ENCODE results near the gene TYRO3. TPM values are rescaled to one million over a fixed set of nuclear protein-coding genes. Genes with fewer than 3 reads are reported as not detected.

Gene TYRO3
- total RNA-seq, 2 experiments from 2014 or later = 0.48 TPM; not detected in 1

DNA sequence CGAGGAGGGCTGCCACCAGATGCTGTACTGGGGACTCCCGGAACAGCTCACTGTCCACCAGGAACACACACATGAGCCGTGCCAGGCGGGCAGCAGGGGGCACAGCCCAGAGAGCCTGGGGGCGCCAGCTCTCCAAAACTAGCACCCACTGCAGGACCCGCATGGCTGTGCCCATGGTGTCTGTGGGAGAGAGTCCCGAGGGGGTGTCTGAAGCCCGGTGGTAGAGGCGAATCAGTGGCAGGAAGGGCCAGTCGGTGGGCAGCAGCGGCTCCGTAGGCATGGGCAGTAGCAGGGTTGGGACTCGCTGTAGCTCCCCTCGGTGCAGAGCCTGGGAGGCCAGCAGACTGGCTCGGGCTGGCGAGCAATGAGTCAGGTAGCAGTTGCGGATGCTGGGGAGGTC lies 38.4 kb upstream of the TYRO3 start:
- Histone ChIP-seq H3K4me1 (ENCODE audit: insufficient read depth, low read length, poor library complexity, severe bottlenecking) (no peaks in the 10 kb centered on the region), H3K4me2 (ENCODE audit: low read length) (no peak overlapping the region), H3K79me2 (ENCODE audit: insufficient read depth, low read depth, low read length) (no peaks in the 10 kb centered on the region), H2AFZ (ENCODE audit: low read length) (no peak overlapping the region), H3K27ac (ENCODE audit: low read depth, low read length, poor library complexity, severe bottlenecking) (no peak overlapping the region), H4K20me1 (ENCODE audit: insufficient read depth, low read length) (no peaks in the 10 kb centered on the region), H3K9me2 (ENCODE audit: insufficient read depth, low read length) (no peaks in the 10 kb centered on the region), H3K36me3 (ENCODE audit: insufficient read depth, low read length) (peaks cover 3% of the 10 kb centered on the region; the same call in 1 of the 2 replicates), H3K9me3 (ENCODE audit: low read length) (no peaks in the 10 kb centered on the region), H3K4me3 (ENCODE audit: low read depth, low read length, poor library complexity, severe bottlenecking) (no peak overlapping the region)
- no TSS peak for BruUV-seq (replicated peaks)
- CTCF ChIA-PET (ENCODE audit: unreplicated experiment) = no interaction called here
- TF ChIP-seq EZH2phosphoT487 (IDR thresholded peaks at IDR 0.05; ENCODE audit: borderline replicate concordance, low read depth, low read length) = no peak
- TF ChIP-seq CTCF (conservative IDR thresholded peaks at IDR 0.05; ENCODE audit: low read length) = no peak
- POLR2A ChIA-PET = no interaction called here
- DNase-seq (ENCODE audit: low spot score) = no peak
- intact Hi-C loops (cut with micrococcal nuclease; ENCODE audit: unreplicated experiment) = no loop called here

DNA sequence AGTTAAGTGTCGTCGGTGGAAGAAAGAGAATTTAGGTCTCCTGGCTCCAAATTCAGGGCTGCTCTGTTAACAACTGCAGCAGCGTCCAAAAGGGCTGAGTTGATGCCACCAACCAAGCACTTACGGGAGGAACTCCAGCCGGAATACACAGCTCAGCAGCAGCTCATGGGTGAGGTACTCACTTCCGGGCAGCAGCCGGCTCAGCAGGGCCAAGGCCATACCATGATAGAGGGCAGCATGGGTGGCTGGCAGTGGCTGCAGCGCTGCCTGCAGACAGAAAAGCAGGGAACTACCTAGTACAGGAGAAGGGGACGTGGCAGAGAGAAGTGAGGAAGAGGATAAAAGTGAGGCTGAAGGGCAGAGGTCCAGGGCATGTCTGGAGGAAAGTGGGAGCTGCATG lies 37.4 kb upstream of the TYRO3 start:
- DNase-seq (ENCODE audit: low spot score) = no peak
- H3K9me2 ChIP-seq (ENCODE audit: insufficient read depth, low read length) = no peaks in the 10 kb centered on the region
- intact Hi-C loops (cut with micrococcal nuclease; ENCODE audit: unreplicated experiment) = no loop called here
- CTCF ChIA-PET (ENCODE audit: unreplicated experiment) = no interaction called here
- H4K20me1 ChIP-seq (ENCODE audit: insufficient read depth, low read length) = no peaks in the 10 kb centered on the region
- H2AFZ ChIP-seq (ENCODE audit: low read length) = no peak overlapping the region
- no peaks in the 10 kb centered on the region for H3K4me1 ChIP-seq (ENCODE audit: insufficient read depth, low read length, poor library complexity, severe bottlenecking)
- no peak overlapping the region for H3K4me2 ChIP-seq (ENCODE audit: low read length)
- no peak for TF ChIP-seq EZH2phosphoT487 (IDR thresholded peaks at IDR 0.05; ENCODE audit: borderline replicate concordance, low read depth, low read length)
- H3K79me2 ChIP-seq (ENCODE audit: insufficient read depth, low read depth, low read length) = no peaks in the 10 kb centered on the region
- BruUV-seq (replicated peaks) = no TSS peak
- H3K36me3 ChIP-seq (ENCODE audit: insufficient read depth, low read length) = peaks cover 12% of the 10 kb centered on the region; the same call in 1 of the 2 replicates
- H3K4me3 ChIP-seq (ENCODE audit: low read depth, low read length, poor library complexity, severe bottlenecking) = no peak overlapping the region
- no peak overlapping the region for H3K27ac ChIP-seq (ENCODE audit: low read depth, low read length, poor library complexity, severe bottlenecking)
- H3K9me3 ChIP-seq (ENCODE audit: low read length) = no peaks in the 10 kb centered on the region
- POLR2A ChIA-PET = interaction anchor here (0.5 kb wide), 1 partner anchor 87 kb away, joined by 4 read pairs; no protein-coding TSS in a partner anchor

DNA sequence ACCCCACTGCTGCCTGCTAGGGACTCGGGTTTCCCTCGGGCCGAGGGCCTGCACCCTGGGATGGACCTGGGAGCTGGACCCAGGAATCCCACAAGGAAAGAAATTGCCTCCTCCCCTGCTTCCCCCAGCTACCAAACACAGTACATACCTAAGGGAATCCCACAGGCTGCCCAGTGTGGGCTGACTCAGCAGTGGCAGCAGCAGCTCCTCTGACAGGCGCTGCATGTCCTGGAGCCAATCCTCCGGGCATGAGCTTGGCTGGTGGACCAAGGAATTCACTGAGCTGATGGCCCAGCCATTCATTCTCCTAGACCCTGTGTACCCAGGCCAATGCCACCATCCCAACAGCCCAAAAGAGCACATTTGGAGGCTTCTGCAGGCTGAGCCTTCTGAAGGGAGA lies 35.9 kb upstream of the TYRO3 start:
- Histone ChIP-seq H2AFZ (ENCODE audit: low read length) (no peak overlapping the region), H3K27ac (ENCODE audit: low read depth, low read length, poor library complexity, severe bottlenecking) (no peak overlapping the region), H4K20me1 (ENCODE audit: insufficient read depth, low read length) (no peaks in the 10 kb centered on the region), H3K9me2 (ENCODE audit: insufficient read depth, low read length) (no peaks in the 10 kb centered on the region), H3K4me2 (ENCODE audit: low read length) (no peak overlapping the region), H3K79me2 (ENCODE audit: insufficient read depth, low read depth, low read length) (no peaks in the 10 kb centered on the region), H3K36me3 (ENCODE audit: insufficient read depth, low read length) (peaks cover 27% of the 10 kb centered on the region; the same call in 1 of the 2 replicates), H3K4me1 (ENCODE audit: insufficient read depth, low read length, poor library complexity, severe bottlenecking) (no peaks in the 10 kb centered on the region), H3K9me3 (ENCODE audit: low read length) (no peaks in the 10 kb centered on the region), H3K4me3 (ENCODE audit: low read depth, low read length, poor library complexity, severe bottlenecking) (no peak overlapping the region)
- TF ChIP-seq EZH2phosphoT487 (IDR thresholded peaks at IDR 0.05; ENCODE audit: borderline replicate concordance, low read depth, low read length) = no peak
- no peak for TF ChIP-seq CTCF (conservative IDR thresholded peaks at IDR 0.05; ENCODE audit: low read length)
- ChIA-PET POLR2A (no interaction called here), CTCF (ENCODE audit: unreplicated experiment) (no interaction called here)
- no TSS peak for BruUV-seq (replicated peaks)
- intact Hi-C loops (cut with micrococcal nuclease; ENCODE audit: unreplicated experiment) = no loop called here
- DNase-seq (ENCODE audit: low spot score) = no peak

Data from OCI-LY7 (cell line).